HG03108 (cell line): Measurements from ENCODE around the gene ITGA3.

Experiments
- ATAC-seq: cut with Tn5 transposase; IDR thresholded peaks from one replicate; pipeline ENCODE4 v1.9.1; 2021; ENCODE audit warnings: moderate library complexity; ENCODE audit not compliant: unreplicated experiment

The ITGA3 gene

DNA sequence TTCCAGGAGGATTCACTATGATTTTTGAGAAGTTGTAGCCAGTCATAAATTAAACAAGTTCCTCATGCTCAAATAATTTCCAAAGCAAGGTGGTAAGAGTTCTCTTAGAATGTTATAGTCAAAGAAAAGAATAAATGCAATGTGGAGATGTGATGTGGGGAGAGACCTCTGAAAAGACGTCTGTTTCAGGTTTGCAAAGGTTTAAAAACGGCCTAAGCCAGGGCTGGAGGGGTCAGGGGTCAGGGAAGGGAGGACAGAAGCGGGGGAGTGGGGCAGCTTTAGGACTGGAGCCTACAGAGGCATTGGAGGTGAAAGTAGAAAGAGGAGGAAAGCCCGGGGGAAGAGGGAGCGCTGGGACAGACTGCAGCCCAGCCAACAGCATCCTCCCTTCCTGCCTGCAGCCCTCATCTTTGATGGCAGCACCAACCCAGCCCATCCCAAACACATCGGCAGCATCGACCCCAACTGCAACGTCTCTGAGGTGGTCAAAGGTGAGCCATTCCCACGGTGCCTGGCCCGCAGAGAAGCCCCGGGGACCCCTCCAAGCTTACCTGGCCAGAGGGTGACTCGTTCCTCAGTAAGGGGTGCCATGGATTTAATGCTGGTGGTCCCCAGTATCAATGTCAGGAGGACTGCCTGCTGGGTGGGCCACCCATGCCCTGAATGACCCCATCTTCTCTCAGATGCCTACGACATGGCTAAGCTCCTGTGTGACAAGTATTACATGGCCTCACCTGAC is 50.7 kb downstream of the ITGA3 start:
- ATAC-seq, result no peak

GRCh38 chr17:50107790-50108414 is 52.0 kb downstream of the ITGA3 start:
- ATAC-seq, result no peak

- no peak for ATAC-seq
Observed at GRCh38 chr17:50108556-50108955, 52.6 kb downstream of the ITGA3 start.

DNA sequence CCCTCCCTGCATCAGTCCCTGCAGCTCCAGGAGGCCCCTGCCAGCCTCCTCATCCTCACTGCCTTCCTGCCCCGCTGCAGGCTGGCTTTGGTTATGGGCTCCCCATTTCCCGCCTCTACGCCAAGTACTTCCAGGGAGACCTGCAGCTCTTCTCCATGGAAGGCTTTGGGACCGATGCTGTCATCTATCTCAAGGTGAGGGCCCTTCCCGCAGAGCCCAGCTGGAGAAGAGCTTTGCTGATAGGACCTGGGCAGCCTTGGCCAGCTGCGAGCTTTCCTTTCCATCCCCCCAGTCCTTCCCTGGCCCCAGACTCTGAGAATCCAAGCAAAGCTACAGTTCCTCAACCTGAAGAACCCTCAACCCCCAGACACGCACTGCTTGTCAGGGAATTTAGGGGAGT is 53.3 kb downstream of the ITGA3 start:
- no peak for ATAC-seq

GRCh38 chr17:50109785-50110184 is 53.9 kb downstream of the ITGA3 start:
- ATAC-seq, result no peak

GRCh38 chr17:50110591-50111349 is 54.9 kb downstream of the ITGA3 start:
- no peak for ATAC-seq

DNA sequence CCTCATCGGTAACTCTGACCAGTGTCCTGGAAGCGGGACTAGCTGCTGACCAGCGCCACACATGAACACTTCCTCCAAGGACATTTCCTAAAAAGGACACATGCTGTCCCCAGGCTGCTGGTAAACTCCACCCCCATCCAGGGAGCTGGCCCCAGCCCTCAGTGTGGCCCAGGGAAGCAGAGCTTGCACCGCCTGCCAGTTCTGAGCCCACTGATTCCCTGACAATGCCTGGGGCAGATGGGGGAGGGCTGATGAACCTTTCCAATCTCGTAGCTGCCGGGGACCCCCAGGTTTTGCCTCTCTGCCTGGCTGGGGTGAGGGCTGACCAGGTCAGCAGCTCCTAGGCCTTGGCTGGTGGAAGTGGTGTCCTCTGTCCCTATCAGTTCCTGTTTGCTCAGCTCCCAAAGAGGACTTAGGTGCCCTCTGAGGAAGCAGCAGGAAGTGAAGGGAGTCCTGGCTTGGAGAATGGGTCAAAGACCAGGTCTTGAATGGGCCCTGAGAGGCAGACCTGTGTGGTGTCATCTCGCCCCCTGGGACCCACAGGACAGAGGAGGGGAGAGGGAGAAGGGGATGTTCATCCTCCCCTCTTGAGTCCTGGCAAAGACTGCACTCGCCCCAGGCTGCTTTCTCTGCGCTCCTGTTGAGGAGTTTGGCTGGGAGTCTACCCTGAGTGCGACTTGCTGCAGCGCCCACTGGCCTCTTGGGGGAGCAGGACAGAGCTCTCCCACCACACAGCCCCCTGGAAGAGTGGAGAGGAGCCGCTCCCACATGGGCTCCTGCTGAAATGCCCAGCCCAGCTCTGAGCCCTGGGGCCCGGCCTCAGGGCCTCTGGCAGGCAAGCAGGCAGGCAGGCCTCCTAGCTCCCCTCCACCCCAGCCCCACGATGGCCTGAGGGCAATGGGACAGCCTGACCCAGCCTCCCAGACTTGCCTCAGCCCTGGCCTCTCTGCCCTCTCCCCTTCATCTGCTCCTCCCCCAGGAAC is 56.1 kb downstream of the ITGA3 start:
- no peak for ATAC-seq

GRCh38 chr17:50112694-50113093 is 56.8 kb downstream of the ITGA3 start:
- ATAC-seq, result no peak

DNA sequence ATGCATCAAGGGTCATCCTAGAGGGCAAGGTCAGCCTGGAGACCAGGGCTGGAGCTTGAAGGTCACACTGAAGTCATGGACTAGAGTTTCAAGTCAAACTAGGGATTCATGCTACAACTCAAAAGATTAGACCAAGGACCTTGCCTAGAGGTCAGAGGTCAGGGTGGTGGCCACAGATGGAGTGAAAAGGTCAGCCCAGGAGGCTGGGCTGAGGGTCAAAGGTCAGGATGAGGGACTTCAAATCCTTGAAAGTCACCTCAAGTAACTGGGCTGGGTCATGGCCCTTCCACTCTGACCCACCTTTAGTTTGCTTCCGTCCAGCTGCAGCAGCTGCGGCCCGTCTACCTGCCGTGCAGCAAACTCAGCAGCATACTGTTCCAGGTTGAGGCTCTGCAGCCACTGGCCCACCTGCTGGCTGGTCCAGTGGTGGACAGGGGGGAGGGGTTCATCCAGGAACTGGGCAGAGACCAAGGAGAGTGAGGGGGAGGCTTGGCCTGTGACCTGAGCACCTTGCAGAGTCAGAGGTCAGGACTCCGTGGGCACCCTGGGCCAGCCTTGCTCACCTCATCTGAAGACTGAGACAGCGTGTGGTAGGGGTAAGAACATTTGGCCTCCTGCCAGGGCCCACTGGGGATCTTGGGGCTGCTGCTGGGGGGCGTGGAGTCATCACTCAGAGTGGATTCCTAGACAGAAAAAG is 57.9 kb downstream of the ITGA3 start:
- ATAC-seq, result no peak

GRCh38 chr17:50114401-50114800 is 58.5 kb downstream of the ITGA3 start:
- no peak for ATAC-seq

GRCh38 chr17:50114849-50115357 is 59.0 kb downstream of the ITGA3 start:
- ATAC-seq, result no peak

GRCh38 chr17:50115756-50116155 is 59.8 kb downstream of the ITGA3 start:
- ATAC-seq, result no peak

DNA sequence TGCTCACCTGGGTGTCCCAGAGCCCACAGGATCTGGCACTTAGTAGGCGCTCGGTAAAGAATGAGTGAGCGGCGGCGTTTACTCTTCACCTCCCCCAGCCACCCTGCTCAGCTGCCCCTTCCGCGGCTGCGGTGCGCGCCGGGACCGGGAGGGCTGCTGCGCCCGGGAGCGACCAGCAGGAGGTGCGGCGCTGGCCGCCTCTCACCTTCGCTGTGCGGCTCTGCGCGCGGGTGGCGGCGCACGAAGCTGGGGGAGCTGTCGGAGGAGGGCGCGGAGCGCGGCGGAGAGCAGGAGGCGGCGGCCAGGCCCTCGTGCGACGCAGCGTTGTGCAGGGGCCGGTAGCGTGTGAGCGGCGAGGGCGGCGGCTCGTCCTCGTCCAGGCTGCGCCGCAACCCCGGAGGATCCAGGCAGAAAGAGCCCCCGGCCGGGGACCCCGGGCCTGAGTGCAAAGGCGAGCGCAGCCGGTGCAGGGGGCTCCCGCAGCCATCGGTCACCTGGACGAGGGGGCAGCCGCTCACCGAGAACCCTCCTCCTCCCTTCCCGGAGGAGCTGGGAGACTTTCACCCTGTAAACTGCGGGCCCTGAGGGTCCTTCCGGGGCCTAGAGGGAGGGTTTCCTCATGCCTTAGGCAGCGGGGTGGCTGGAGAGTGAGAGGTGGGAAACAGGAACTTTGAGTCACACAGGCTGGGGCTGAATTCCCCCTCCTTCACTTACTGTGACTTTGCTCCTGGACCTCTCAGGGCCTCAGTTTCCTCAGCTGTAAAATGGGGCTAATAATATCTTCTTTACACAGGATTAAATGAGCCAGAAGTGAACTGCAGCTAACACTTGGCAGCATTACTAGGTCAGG is 61.5 kb downstream of the ITGA3 start:
- ATAC-seq, result no peak

- ATAC-seq, result no peak
Observed at GRCh38 chr17:50118076-50118827, 62.3 kb downstream of the ITGA3 start.

DNA sequence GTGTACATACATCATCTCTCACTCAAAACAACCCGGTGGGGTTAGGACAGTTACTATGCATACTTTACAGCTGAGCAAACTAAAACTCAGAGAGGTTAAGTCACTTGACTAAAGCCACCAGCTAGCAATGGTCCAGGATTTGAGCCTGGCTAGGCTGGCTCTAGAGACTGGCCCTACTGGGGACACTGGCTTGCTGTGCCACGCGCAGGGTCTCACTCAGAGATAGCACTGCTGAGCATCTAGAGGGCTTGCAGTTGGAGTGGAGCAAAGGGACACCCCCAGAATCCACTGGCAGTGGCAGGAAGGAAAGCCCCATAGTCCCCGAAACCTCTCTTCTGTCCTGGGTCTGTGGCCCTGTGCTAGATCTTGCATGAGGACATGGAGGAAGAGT is 62.9 kb downstream of the ITGA3 start:
- ATAC-seq, result no peak

GRCh38 chr17:50120475-50121253 is 64.8 kb downstream of the ITGA3 start:
- ATAC-seq, result no peak

- no peak for ATAC-seq
Observed at GRCh38 chr17:50122945-50123344, 67.0 kb downstream of the ITGA3 start.
